Mononuclear cell (primary cell): ENCODE data around the gene OBP2B. TPM values are rescaled to one million over a fixed set of nuclear protein-coding genes. Genes with fewer than 3 reads are reported as not detected.
"Not testable (repeated sequence)": the region's sequence is repeated elsewhere in the genome, so short reads cannot be mapped to it uniquely, and the experiment has no call there.

ENCODE experiments used
- H3K27me3 ChIP-seq: 2 replicates; pipeline ENCODE4 v1.6.0; 2011; ENCODE audit warnings: low read length, control low read depth; ENCODE audit not compliant: insufficient read depth
- H3K4me1 ChIP-seq: 2 replicates; pipeline ENCODE4 v1.5.1; 2011; ENCODE audit warnings: mild to moderate bottlenecking, low read length, control low read depth; ENCODE audit not compliant: insufficient read depth
- H3K4me3 ChIP-seq: 2 replicates; pipeline ENCODE4 v1.5.1; 2011; ENCODE audit warnings: mild to moderate bottlenecking, low read length, moderate library complexity
- H3K9me3 ChIP-seq: 2 replicates; pipeline ENCODE4 v1.5.1; 2011; ENCODE audit warnings: low read depth, mild to moderate bottlenecking, control low read depth, low read length
- total RNA-seq: library from RNA; depleted of rRNA; stranded (reverse); fragments of >200 nt; gene quantifications from one replicate; pipeline ENCODE4 v1.2.3, GENCODE V29; 2012

Gene OBP2B
- total RNA-seq, 1 donor = not detected

GRCh38 chr9:133217333-133217988 is 8.4 kb upstream of the OBP2B start:
- H3K9me3 ChIP-seq, H3K4me1 ChIP-seq, H3K4me3 ChIP-seq, H3K27me3 ChIP-seq: not testable (repeated sequence)

GRCh38 chr9:133214276-133214675 is 5.2 kb upstream of the OBP2B start:
- H3K9me3 ChIP-seq, H3K4me3 ChIP-seq, H3K27me3 ChIP-seq, H3K4me1 ChIP-seq: not testable (repeated sequence)

GRCh38 chr9:133210609-133211008 is 1.6 kb upstream of the OBP2B start:
- H3K9me3 ChIP-seq = no peaks in the 10 kb centered on the region
- H3K27me3 ChIP-seq = no peaks in the 10 kb centered on the region
- no peaks in the 10 kb centered on the region for H3K4me1 ChIP-seq

GRCh38 chr9:133210202-133210532 is 1.1 kb upstream of the OBP2B start:
- no peaks in the 10 kb centered on the region for H3K27me3 ChIP-seq
- H3K4me1 ChIP-seq = no peaks in the 10 kb centered on the region
- H3K4me3 ChIP-seq = no peak overlapping the region
- H3K9me3 ChIP-seq = no peaks in the 10 kb centered on the region

More at GRCh38 chr9:133210609-133211008, 1.6 kb upstream of the OBP2B start:
- no peak overlapping the region for H3K4me3 ChIP-seq

GRCh38 chr9:133209327-133210201 is 514 bp upstream of the OBP2B start:
- H3K4me3 ChIP-seq, H3K9me3 ChIP-seq, H3K27me3 ChIP-seq, H3K4me1 ChIP-seq: not testable (repeated sequence)

GRCh38 chr9:133208171-133208879 is 725 bp downstream of the OBP2B start:
- H3K4me3 ChIP-seq, H3K27me3 ChIP-seq, H3K9me3 ChIP-seq, H3K4me1 ChIP-seq: not testable (repeated sequence)

GRCh38 chr9:133207540-133208170 is 1.4 kb downstream of the OBP2B start:
- H3K9me3 ChIP-seq = no peaks in the 10 kb centered on the region

GRCh38 chr9:133207021-133207531 is 2.0 kb downstream of the OBP2B start:
- Histone ChIP-seq H3K27me3 (no peaks in the 10 kb centered on the region), H3K9me3 (no peaks in the 10 kb centered on the region), H3K4me1 (no peaks in the 10 kb centered on the region)

More at GRCh38 chr9:133207540-133208170, 1.4 kb downstream of the OBP2B start:
- no peak overlapping the region for H3K4me3 ChIP-seq
- no peaks in the 10 kb centered on the region for H3K4me1 ChIP-seq
- no peaks in the 10 kb centered on the region for H3K27me3 ChIP-seq

GRCh38 chr9:133205996-133206931 is 2.8 kb downstream of the OBP2B start:
- Histone ChIP-seq H3K9me3 (no peaks in the 10 kb centered on the region), H3K4me3 (no peak overlapping the region), H3K4me1 (no peaks in the 10 kb centered on the region), H3K27me3 (no peaks in the 10 kb centered on the region)

More at GRCh38 chr9:133207021-133207531, 2.0 kb downstream of the OBP2B start:
- no peak overlapping the region for H3K4me3 ChIP-seq

GRCh38 chr9:133205481-133205887 is 3.6 kb downstream of the OBP2B start:
- not testable (repeated sequence) for H3K27me3 ChIP-seq, H3K9me3 ChIP-seq, H3K4me3 ChIP-seq, H3K4me1 ChIP-seq

GRCh38 chr9:133204993-133205336 is 4.1 kb downstream of the OBP2B start:
- no peaks in the 10 kb centered on the region for H3K27me3 ChIP-seq
- H3K4me3 ChIP-seq = no peak overlapping the region
- H3K4me1 ChIP-seq = no peaks in the 10 kb centered on the region
- no peaks in the 10 kb centered on the region for H3K9me3 ChIP-seq

GRCh38 chr9:133204335-133204992 is 4.6 kb downstream of the OBP2B start:
- Histone ChIP-seq H3K27me3 (no peaks in the 10 kb centered on the region), H3K4me1 (no peaks in the 10 kb centered on the region), H3K4me3 (no peak overlapping the region), H3K9me3 (no peaks in the 10 kb centered on the region)

- Histone ChIP-seq H3K4me1 (no peaks in the 10 kb centered on the region), H3K27me3 (no peaks in the 10 kb centered on the region), H3K9me3 (no peaks in the 10 kb centered on the region), H3K4me3 (no peak overlapping the region)
Measured at GRCh38 chr9:133203506-133204075, 5.5 kb downstream of the OBP2B start.
